Mammary epithelial cell (primary cell): ENCODE data around the gene AGPAT3.

ENCODE experiments used
- EZH2 ChIP-seq: IDR thresholded peaks from 2 replicates; pipeline ENCODE4 v1.6.1; 2012; ENCODE audit warnings: low read length, inconsistent platforms, borderline replicate concordance
- TF ChIP-seq, protein P1 (sequence below), 2 donors: IDR thresholded peaks in 1 of 2; conservative IDR thresholded peaks in 1 of 2; 2 replicates each; pipeline ENCODE4 v1.5.1; 2011 to 2012; ENCODE audit warnings: inconsistent platforms in 2 of 2, low read length in 2 of 2, mild to moderate bottlenecking in 2 of 2, control low read depth in 1 of 2, low read depth in 1 of 2; ENCODE audit not compliant: insufficient read depth in 1 of 2; ENCODE audit errors: extremely low read depth in 1 of 2

DNA sequence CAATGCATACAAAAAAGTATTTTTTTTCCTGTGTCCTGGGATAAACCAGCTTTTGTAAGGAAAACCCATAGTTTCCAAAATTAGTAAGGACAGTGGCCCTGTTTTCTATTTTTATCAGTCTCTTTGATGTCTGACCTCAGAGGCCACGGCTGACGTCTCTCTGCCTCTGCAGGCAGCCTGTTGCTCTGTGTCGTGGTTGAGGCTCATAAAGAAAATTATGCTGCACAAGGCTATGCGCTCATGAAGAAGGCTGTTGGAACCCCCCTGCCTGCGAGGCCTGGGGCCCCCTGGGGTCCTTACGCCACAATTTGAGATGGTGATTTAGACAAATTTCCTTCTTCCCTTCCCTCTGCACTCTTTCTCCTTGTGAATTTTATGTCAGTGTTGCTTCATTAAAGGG is 48.9 kb downstream of the AGPAT3 start:
- TF ChIP-seq, protein P1, sequence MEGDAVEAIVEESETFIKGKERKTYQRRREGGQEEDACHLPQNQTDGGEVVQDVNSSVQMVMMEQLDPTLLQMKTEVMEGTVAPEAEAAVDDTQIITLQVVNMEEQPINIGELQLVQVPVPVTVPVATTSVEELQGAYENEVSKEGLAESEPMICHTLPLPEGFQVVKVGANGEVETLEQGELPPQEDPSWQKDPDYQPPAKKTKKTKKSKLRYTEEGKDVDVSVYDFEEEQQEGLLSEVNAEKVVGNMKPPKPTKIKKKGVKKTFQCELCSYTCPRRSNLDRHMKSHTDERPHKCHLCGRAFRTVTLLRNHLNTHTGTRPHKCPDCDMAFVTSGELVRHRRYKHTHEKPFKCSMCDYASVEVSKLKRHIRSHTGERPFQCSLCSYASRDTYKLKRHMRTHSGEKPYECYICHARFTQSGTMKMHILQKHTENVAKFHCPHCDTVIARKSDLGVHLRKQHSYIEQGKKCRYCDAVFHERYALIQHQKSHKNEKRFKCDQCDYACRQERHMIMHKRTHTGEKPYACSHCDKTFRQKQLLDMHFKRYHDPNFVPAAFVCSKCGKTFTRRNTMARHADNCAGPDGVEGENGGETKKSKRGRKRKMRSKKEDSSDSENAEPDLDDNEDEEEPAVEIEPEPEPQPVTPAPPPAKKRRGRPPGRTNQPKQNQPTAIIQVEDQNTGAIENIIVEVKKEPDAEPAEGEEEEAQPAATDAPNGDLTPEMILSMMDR (conservative IDR thresholded peaks at IDR 0.05 in 1 of 2, IDR thresholded peaks at IDR 0.05 in 1 of 2; ENCODE audit: extremely low read depth in 1 of 2, insufficient read depth in 1 of 2, low read depth in 1 of 2, low read length in 2 of 2) = no peak
- no peak for TF ChIP-seq EZH2
